SH-SY5Y (cell line): ENCODE measurements around the gene DPYD.

ENCODE experiments used
- GATA2 ChIP-seq: IDR thresholded peaks from 2 replicates; pipeline ENCODE4 v1.6.1; 2011; ENCODE audit warnings: mild to moderate bottlenecking, low read depth, low read length
- GATA3 ChIP-seq: IDR thresholded peaks from 2 replicates; pipeline ENCODE4 v1.6.1; 2011; ENCODE audit warnings: low read depth, mild to moderate bottlenecking, low read length, moderate library complexity

- no peak for TF ChIP-seq GATA3
- TF ChIP-seq GATA2: no peak
Measured at GRCh38 chr1:97538113-97538512, 382.7 kb downstream of the DPYD start.
